ENCODE data around the gene MEGF6. TPM values are rescaled to one million over a fixed set of nuclear protein-coding genes. Genes with fewer than 3 reads are reported as not detected.

MEGF6 gene
- total and polyA plus RNA-seq, 9 of the 15 experiments (the other 6 are each of a cell fraction or from before 2014, with no cell fraction given) = 0.03 to 1.7 (median 0.24) TPM; not detected in 3

DNA sequence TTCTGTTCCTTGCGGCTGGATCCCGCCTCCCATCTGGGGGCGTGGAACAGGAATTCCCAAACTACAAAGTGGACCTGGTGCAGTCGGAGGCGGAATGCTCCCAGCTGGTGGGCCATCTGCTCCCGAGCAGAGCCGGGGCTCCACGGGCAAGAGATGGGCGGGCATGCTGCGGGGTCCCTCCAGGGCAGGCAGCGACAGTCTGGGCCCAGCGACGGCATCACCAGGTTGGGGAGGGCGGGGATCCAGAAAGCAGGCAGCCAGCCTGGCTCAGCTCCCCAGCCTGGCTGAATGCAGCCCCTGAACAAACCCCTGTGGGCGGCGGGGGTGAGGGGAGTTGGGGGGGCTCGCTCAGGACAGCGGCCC, 3.6 kb downstream of the MEGF6 start:
- DNase-seq (ENCODE audit: extremely low read depth in 1 of 4, low spot score in 3 of 4) = no peak
- in situ Hi-C loops (cut with MboI) = no loop called here
- Histone ChIP-seq H3K9me3 (replicated peaks; ENCODE audit: control insufficient read depth, insufficient read depth, low read depth, low read length) (no peaks in the 10 kb centered on the region), H3K79me2 (ENCODE audit: control insufficient read depth, insufficient read depth, low read length) (no peaks in the 10 kb centered on the region), H3K27ac (ENCODE audit: extremely low read depth, low read depth, low read length) (no peak overlapping the region), H3K9ac (ENCODE audit: insufficient read depth in 1 of 2, low read depth in 2 of 2, low read length in 2 of 2) (no peak overlapping the region), H3K9me1 (ENCODE audit: control insufficient read depth, insufficient read depth, low read length) (no peaks in the 10 kb centered on the region), H3K4me3 (no peak overlapping the region), H4K20me1 (replicated peaks; ENCODE audit: control insufficient read depth, insufficient read depth, low read length) (peaks cover 11% of the 10 kb centered on the region), H3K4me2 (ENCODE audit: insufficient read depth, low read length) (no peak overlapping the region), H3K27me3 (ENCODE audit: control insufficient read depth in 2 of 2, insufficient read depth in 2 of 2, low read length in 2 of 2) (peaks cover 11 to 62% of the 10 kb centered on the region in 2 experiments; a peak in 4 of 5 replicates), H3K36me3 (ENCODE audit: control insufficient read depth, insufficient read depth, low read length) (no peaks in the 10 kb centered on the region), H2AFZ (ENCODE audit: low read depth, low read length) (no peak overlapping the region), H3K4me1 (replicated peaks in 1 of 2; ENCODE audit: control insufficient read depth in 2 of 2, insufficient read depth in 2 of 2, low read length in 2 of 2) (peaks cover 6 to 28% of the 10 kb centered on the region in 2 experiments; a peak in 3 of 5 replicates)
- no TSS peak for BruUV-seq (replicated peaks)
- no peak for ATAC-seq
- CTCF ChIA-PET (ENCODE audit: low intra/inter-chr PET ratio) = no interaction called here
- FAIRE-seq = no peak
- POLR2A ChIA-PET = interaction anchor here (0.8 to 1.2 kb wide), 2 partner anchors 9 to 11 kb away, joined by 3 to 4 read pairs; no protein-coding TSS in a partner anchor
- 29% methylated on average over 18 of the region's 18 CpGs for WGBS (ENCODE audit: insufficient coverage, low coverage, missing lambda C conversion rate)
- intact Hi-C loops (cut with micrococcal nuclease) = no loop called here
- no peak for TF ChIP-seq ZNF174 (CRISPR knock-in tag; IDR thresholded peaks at IDR 0.05)
- no peak for TF ChIP-seq ETV1 (tag; conservative IDR thresholded peaks at IDR 0.05; ENCODE audit: low read depth)
- no peak for TF ChIP-seq ZNF780A (CRISPR knock-in tag; IDR thresholded peaks at IDR 0.05)
- TF ChIP-seq CUX1 (CRISPR knock-in tag; IDR thresholded peaks at IDR 0.05) = no peak
- TF ChIP-seq, protein P1, sequence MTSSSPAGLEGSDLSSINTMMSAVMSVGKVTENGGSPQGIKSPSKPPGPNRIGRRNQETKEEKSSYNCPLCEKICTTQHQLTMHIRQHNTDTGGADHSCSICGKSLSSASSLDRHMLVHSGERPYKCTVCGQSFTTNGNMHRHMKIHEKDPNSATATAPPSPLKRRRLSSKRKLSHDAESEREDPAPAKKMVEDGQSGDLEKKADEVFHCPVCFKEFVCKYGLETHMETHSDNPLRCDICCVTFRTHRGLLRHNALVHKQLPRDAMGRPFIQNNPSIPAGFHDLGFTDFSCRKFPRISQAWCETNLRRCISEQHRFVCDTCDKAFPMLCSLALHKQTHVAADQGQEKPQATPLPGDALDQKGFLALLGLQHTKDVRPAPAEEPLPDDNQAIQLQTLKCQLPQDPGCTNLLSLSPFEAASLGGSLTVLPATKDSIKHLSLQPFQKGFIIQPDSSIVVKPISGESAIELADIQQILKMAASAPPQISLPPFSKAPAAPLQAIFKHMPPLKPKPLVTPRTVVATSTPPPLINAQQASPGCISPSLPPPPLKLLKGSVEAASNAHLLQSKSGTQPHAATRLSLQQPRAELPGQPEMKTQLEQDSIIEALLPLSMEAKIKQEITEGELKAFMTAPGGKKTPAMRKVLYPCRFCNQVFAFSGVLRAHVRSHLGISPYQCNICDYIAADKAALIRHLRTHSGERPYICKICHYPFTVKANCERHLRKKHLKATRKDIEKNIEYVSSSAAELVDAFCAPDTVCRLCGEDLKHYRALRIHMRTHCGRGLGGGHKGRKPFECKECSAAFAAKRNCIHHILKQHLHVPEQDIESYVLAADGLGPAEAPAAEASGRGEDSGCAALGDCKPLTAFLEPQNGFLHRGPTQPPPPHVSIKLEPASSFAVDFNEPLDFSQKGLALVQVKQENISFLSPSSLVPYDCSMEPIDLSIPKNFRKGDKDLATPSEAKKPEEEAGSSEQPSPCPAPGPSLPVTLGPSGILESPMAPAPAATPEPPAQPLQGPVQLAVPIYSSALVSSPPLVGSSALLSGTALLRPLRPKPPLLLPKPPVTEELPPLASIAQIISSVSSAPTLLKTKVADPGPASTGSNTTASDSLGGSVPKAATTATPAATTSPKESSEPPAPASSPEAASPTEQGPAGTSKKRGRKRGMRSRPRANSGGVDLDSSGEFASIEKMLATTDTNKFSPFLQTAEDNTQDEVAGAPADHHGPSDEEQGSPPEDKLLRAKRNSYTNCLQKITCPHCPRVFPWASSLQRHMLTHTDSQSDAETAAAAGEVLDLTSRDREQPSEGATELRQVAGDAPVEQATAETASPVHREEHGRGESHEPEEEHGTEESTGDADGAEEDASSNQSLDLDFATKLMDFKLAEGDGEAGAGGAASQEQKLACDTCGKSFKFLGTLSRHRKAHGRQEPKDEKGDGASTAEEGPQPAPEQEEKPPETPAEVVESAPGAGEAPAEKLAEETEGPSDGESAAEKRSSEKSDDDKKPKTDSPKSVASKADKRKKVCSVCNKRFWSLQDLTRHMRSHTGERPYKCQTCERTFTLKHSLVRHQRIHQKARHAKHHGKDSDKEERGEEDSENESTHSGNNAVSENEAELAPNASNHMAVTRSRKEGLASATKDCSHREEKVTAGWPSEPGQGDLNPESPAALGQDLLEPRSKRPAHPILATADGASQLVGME (CRISPR knock-in tag; IDR thresholded peaks at IDR 0.05) = no peak
- TF ChIP-seq, protein P2, sequence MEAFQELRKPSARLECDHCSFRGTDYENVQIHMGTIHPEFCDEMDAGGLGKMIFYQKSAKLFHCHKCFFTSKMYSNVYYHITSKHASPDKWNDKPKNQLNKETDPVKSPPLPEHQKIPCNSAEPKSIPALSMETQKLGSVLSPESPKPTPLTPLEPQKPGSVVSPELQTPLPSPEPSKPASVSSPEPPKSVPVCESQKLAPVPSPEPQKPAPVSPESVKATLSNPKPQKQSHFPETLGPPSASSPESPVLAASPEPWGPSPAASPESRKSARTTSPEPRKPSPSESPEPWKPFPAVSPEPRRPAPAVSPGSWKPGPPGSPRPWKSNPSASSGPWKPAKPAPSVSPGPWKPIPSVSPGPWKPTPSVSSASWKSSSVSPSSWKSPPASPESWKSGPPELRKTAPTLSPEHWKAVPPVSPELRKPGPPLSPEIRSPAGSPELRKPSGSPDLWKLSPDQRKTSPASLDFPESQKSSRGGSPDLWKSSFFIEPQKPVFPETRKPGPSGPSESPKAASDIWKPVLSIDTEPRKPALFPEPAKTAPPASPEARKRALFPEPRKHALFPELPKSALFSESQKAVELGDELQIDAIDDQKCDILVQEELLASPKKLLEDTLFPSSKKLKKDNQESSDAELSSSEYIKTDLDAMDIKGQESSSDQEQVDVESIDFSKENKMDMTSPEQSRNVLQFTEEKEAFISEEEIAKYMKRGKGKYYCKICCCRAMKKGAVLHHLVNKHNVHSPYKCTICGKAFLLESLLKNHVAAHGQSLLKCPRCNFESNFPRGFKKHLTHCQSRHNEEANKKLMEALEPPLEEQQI (IDR thresholded peaks at IDR 0.05) = no peak
- no peak for TF ChIP-seq TEAD1 (CRISPR knock-in tag; IDR thresholded peaks at IDR 0.05)
- no peak for TF ChIP-seq TAL1 (IDR thresholded peaks at IDR 0.05)

Measured in K562 (cell line).